Midbrain (tissue), 1 donor: ENCODE data around the gene PDGFC.
"Not testable (repeated sequence)": the region's sequence is repeated elsewhere in the genome, so short reads cannot be mapped to it uniquely, and the experiment has no call there.

Source experiments
- DNase-seq: peaks from one replicate; lab custom pipeline; 2025; lab: John Stamatoyannopoulos, UW

PDGFC gene

GRCh38 chr4:156901871-156902270 is 69.7 kb downstream of the PDGFC start:
- no peak for DNase-seq

GRCh38 chr4:156898373-156899117 is 73.1 kb downstream of the PDGFC start:
- no peak for DNase-seq

- DNase-seq: no peak
Measured at GRCh38 chr4:156896527-156896926, 75.1 kb downstream of the PDGFC start.

GRCh38 chr4:156894234-156894633 is 77.4 kb downstream of the PDGFC start:
- no peak for DNase-seq

GRCh38 chr4:156892805-156893204 is 78.8 kb downstream of the PDGFC start:
- DNase-seq: no peak

GRCh38 chr4:156889616-156890594 is 81.7 kb downstream of the PDGFC start:
- no peak for DNase-seq

GRCh38 chr4:156888762-156889161 is 82.8 kb downstream of the PDGFC start:
- DNase-seq: no peak

- no peak for DNase-seq
Measured at GRCh38 chr4:156886481-156886880, 85.1 kb downstream of the PDGFC start.

GRCh38 chr4:156885374-156885773 is 86.2 kb downstream of the PDGFC start:
- no peak for DNase-seq

GRCh38 chr4:156884183-156884582 is 87.4 kb downstream of the PDGFC start:
- DNase-seq: no peak

GRCh38 chr4:156875704-156876103 is 95.9 kb downstream of the PDGFC start:
- DNase-seq: no peak

GRCh38 chr4:156875055-156875454 is 96.5 kb downstream of the PDGFC start:
- DNase-seq: no peak

- no peak for DNase-seq
Measured at GRCh38 chr4:156873799-156874198, 97.8 kb downstream of the PDGFC start.

GRCh38 chr4:156870861-156871260 is 100.7 kb downstream of the PDGFC start:
- DNase-seq: no peak

GRCh38 chr4:156870131-156870530 is 101.5 kb downstream of the PDGFC start:
- DNase-seq: no peak

- DNase-seq: not testable (repeated sequence)
Measured at GRCh38 chr4:156866088-156866487, 105.5 kb downstream of the PDGFC start.

- no peak for DNase-seq
Measured at GRCh38 chr4:156865451-156865850, 106.1 kb downstream of the PDGFC start.

GRCh38 chr4:156858071-156858470 is 113.5 kb downstream of the PDGFC start:
- DNase-seq: no peak

GRCh38 chr4:156838761-156839160 is 132.8 kb downstream of the PDGFC start:
- DNase-seq: no peak

- no peak for DNase-seq
Measured at GRCh38 chr4:156837625-156838345, 133.8 kb downstream of the PDGFC start.

- DNase-seq: no peak
Measured at GRCh38 chr4:156832886-156833285, 138.7 kb downstream of the PDGFC start.

GRCh38 chr4:156830351-156830750 is 141.2 kb downstream of the PDGFC start:
- no peak for DNase-seq
